K562 (cell line): ENCODE measurements around the gene FASTK. TPM values are rescaled to one million over a fixed set of nuclear protein-coding genes. Genes with fewer than 3 reads are reported as not detected.

ENCODE experiments used
- CBFB ChIP-seq: sonication (generic); formaldehyde crosslinking; IDR thresholded peaks from 2 replicates; pipeline ENCODE4 v1.4.0; 2020; ENCODE audit warnings: mild to moderate bottlenecking, missing genetic modification reagents
- HLTF ChIP-seq: fragments of 450-650 bp; IDR thresholded peaks from 2 replicates; pipeline ENCODE4 v1.6.1; 2016
- NFATC3 ChIP-seq: fragments of 450-650 bp; IDR thresholded peaks from 2 replicates; pipeline ENCODE4 v1.6.1; 2017; ENCODE audit warnings: mild to moderate bottlenecking
- RBBP5 ChIP-seq: fragments of 200-600 bp; sonication (generic); IDR thresholded peaks from 2 replicates; pipeline ENCODE4 v1.6.1; 2012; ENCODE audit warnings: borderline replicate concordance, mild to moderate bottlenecking, low read length, control low read depth, inconsistent platforms; ENCODE audit not compliant: insufficient read depth, poor library complexity, severe bottlenecking
- RFX7 ChIP-seq: fragments of 250-450 bp; sonication (Bioruptor Pico); IDR thresholded peaks from 2 replicates; pipeline ENCODE4 v1.5.1; 2021; ENCODE audit warnings: mild to moderate bottlenecking
- TAF7 ChIP-seq: fragments of 450-650 bp; IDR thresholded peaks from 2 replicates; pipeline ENCODE4 v1.6.1; 2016; ENCODE audit warnings: missing genetic modification characterization, missing compliant biosample characterization
- TAL1 ChIP-seq: fragments of 450-650 bp; IDR thresholded peaks from 2 replicates; pipeline ENCODE4 v1.6.1; 2016; ENCODE audit warnings: mild to moderate bottlenecking
- TARDBP ChIP-seq: fragments of 450-650 bp; IDR thresholded peaks from 2 replicates; pipeline ENCODE4 v1.6.1; 2016
- TCF7L2 ChIP-seq: fragments of 150-350 bp; IDR thresholded peaks from 2 replicates; pipeline ENCODE4 v1.6.1; 2016; ENCODE audit warnings: low read depth, mild to moderate bottlenecking, low read length, moderate library complexity
- ZC3H4 ChIP-seq: sonication (generic); formaldehyde crosslinking; IDR thresholded peaks from 2 replicates; pipeline ENCODE4 v1.9.0; 2021; ENCODE audit warnings: missing genetic modification reagents, borderline replicate concordance
- ZNF197 ChIP-seq: fragments of 200-800 bp; sonication (Bioruptor generic); IDR thresholded peaks from 2 replicates; pipeline ENCODE4 v1.6.1; 2016; ENCODE audit warnings: low read depth, missing genetic modification characterization, missing compliant biosample characterization
- ZNF408 ChIP-seq: fragments of 250-450 bp; sonication (Bioruptor Pico); IDR thresholded peaks from 2 replicates; pipeline ENCODE4 v1.4.0; 2020; ENCODE audit warnings: low read depth, mild to moderate bottlenecking, moderate library complexity
- ZNF41 ChIP-seq: fragments of 250-450 bp; sonication (Bioruptor Pico); conservative IDR thresholded peaks from 2 replicates; pipeline ENCODE4 v1.4.0; 2020; ENCODE audit warnings: mild to moderate bottlenecking
- polyA plus RNA-seq, 8 experiments: library from polyadenylated mRNA; depleted of rRNA in 4 of 8; stranded (reverse) in 5 of 8; unstranded in 3 of 8; fragments of >200 nt; fragmentation: Nextera tagmentation in 2 of 8; fragmentation: Illumina TruSeq in 1 of 8; extraction: Ambion mirVana in 2 of 8; extraction: Trizol in 1 of 8; gene quantifications; 2 replicates each; pipeline versions ENCODE4 v1.2.1 to v1.2.3, GENCODE V29; 2011 to 2014; ENCODE audit warnings: inconsistent platforms in 1 of 8, missing spikeins in 1 of 8
- total RNA-seq, 7 experiments: library from RNA; depleted of rRNA in 6 of 7; stranded (reverse); fragments of >200 nt in 6 of 7; fragmentation: Illumina TruSeq in 2 of 7; extraction: Trizol in 2 of 7; gene quantifications; 2 replicates each; pipeline versions ENCODE4 v1.2.1 to v1.2.3, GENCODE V29; 2011 to 2021; ENCODE audit warnings: low replicate concordance in 1 of 7
- TF ChIP-seq, protein P1 (sequence below): fragments of 450-650 bp; IDR thresholded peaks from 2 replicates; pipeline ENCODE4 v1.6.1; 2016; ENCODE audit warnings: missing biosample characterization, missing genetic modification characterization
- TF ChIP-seq, protein P2 (sequence below): sonication (generic); formaldehyde crosslinking; IDR thresholded peaks from 2 replicates; pipeline ENCODE4 v1.8.1; 2022; ENCODE audit warnings: missing genetic modification reagents
- TF ChIP-seq, protein P3 (sequence below): sonication (generic); formaldehyde crosslinking; IDR thresholded peaks from 2 replicates; pipeline ENCODE4 v1.8.0; 2022; ENCODE audit warnings: mild to moderate bottlenecking, missing genetic modification reagents
- TF ChIP-seq, protein P4 (sequence below): fragments of 250-450 bp; sonication (Bioruptor Pico); IDR thresholded peaks from 2 replicates; pipeline ENCODE4 v1.5.0; 2020; ENCODE audit warnings: mild to moderate bottlenecking, borderline replicate concordance

FASTK gene
- total and polyA plus RNA-seq, 9 of the 15 experiments (the other 6 are each of a cell fraction or from before 2014, with no cell fraction given) = 0.51 to 150 (median 48.2) TPM

DNA sequence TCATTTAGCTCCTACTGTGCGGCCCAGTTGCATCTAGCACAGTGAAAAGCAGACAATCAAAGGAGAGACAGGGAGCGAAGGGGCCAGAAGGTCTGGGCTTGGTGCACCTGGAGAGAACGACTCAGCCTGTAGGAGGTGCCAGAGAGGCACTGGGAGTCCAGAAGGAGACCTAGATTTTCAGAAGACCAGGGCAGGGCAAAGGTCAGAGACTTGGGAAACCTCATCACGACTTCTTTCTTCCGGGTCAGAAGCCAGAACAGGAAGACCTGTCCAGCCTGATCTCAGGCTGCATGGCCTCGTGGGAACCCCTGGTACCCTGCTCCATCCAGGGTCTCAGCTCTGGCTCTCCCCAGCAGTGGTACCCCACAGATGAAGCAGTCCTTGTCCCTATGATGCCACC, 10.8 kb upstream of the FASTK start (continued):
- TF ChIP-seq, protein P1, sequence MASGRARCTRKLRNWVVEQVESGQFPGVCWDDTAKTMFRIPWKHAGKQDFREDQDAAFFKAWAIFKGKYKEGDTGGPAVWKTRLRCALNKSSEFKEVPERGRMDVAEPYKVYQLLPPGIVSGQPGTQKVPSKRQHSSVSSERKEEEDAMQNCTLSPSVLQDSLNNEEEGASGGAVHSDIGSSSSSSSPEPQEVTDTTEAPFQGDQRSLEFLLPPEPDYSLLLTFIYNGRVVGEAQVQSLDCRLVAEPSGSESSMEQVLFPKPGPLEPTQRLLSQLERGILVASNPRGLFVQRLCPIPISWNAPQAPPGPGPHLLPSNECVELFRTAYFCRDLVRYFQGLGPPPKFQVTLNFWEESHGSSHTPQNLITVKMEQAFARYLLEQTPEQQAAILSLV (tag) = no peak
- TF ChIP-seq, protein P2, sequence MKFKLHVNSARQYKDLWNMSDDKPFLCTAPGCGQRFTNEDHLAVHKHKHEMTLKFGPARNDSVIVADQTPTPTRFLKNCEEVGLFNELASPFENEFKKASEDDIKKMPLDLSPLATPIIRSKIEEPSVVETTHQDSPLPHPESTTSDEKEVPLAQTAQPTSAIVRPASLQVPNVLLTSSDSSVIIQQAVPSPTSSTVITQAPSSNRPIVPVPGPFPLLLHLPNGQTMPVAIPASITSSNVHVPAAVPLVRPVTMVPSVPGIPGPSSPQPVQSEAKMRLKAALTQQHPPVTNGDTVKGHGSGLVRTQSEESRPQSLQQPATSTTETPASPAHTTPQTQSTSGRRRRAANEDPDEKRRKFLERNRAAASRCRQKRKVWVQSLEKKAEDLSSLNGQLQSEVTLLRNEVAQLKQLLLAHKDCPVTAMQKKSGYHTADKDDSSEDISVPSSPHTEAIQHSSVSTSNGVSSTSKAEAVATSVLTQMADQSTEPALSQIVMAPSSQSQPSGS (CRISPR knock-in tag) = no peak
- TF ChIP-seq ZC3H4 (CRISPR knock-in tag) (no peak), ZNF408 (no peak), NFATC3 (no peak), RBBP5 (no peak), ZNF197 (CRISPR knock-in tag) (no peak), CBFB (CRISPR knock-in tag) (0 out of 2 replicates have a peak, but pooled peaks have one; percentile 27), ZNF41 (CRISPR knock-in tag) (no peak), TARDBP (no peak), TAL1 (peak; percentile 12; the same call in 1 of the 2 replicates), TCF7L2 (no peak), TAF7 (no peak), RFX7 (no peak), HLTF (no peak)
- TF ChIP-seq, protein P3, sequence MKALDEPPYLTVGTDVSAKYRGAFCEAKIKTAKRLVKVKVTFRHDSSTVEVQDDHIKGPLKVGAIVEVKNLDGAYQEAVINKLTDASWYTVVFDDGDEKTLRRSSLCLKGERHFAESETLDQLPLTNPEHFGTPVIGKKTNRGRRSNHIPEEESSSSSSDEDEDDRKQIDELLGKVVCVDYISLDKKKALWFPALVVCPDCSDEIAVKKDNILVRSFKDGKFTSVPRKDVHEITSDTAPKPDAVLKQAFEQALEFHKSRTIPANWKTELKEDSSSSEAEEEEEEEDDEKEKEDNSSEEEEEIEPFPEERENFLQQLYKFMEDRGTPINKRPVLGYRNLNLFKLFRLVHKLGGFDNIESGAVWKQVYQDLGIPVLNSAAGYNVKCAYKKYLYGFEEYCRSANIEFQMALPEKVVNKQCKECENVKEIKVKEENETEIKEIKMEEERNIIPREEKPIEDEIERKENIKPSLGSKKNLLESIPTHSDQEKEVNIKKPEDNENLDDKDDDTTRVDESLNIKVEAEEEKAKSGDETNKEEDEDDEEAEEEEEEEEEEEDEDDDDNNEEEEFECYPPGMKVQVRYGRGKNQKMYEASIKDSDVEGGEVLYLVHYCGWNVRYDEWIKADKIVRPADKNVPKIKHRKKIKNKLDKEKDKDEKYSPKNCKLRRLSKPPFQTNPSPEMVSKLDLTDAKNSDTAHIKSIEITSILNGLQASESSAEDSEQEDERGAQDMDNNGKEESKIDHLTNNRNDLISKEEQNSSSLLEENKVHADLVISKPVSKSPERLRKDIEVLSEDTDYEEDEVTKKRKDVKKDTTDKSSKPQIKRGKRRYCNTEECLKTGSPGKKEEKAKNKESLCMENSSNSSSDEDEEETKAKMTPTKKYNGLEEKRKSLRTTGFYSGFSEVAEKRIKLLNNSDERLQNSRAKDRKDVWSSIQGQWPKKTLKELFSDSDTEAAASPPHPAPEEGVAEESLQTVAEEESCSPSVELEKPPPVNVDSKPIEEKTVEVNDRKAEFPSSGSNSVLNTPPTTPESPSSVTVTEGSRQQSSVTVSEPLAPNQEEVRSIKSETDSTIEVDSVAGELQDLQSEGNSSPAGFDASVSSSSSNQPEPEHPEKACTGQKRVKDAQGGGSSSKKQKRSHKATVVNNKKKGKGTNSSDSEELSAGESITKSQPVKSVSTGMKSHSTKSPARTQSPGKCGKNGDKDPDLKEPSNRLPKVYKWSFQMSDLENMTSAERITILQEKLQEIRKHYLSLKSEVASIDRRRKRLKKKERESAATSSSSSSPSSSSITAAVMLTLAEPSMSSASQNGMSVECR (CRISPR knock-in tag) = no peak
- TF ChIP-seq, protein P4, sequence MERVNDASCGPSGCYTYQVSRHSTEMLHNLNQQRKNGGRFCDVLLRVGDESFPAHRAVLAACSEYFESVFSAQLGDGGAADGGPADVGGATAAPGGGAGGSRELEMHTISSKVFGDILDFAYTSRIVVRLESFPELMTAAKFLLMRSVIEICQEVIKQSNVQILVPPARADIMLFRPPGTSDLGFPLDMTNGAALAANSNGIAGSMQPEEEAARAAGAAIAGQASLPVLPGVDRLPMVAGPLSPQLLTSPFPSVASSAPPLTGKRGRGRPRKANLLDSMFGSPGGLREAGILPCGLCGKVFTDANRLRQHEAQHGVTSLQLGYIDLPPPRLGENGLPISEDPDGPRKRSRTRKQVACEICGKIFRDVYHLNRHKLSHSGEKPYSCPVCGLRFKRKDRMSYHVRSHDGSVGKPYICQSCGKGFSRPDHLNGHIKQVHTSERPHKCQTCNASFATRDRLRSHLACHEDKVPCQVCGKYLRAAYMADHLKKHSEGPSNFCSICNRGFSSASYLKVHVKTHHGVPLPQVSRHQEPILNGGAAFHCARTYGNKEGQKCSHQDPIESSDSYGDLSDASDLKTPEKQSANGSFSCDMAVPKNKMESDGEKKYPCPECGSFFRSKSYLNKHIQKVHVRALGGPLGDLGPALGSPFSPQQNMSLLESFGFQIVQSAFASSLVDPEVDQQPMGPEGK = no peak
